H9 (cell line): ENCODE data around the gene MARK2. TPM values are rescaled to one million over a fixed set of nuclear protein-coding genes. Genes with fewer than 3 reads are reported as not detected.

Experiments
- DNase-seq: peaks from one replicate; pipeline ENCODE4 v3.0.0-alpha.2; 2017
- H2AFZ ChIP-seq: one replicate; pipeline ENCODE4 v1.6.1; 2013; ENCODE audit warnings: mild to moderate bottlenecking, low read length, control low read depth, moderate library complexity
- H2AK5ac ChIP-seq: 2 replicates; pipeline ENCODE4 v1.6.1; 2013; ENCODE audit warnings: low read length, control low read depth, mixed read lengths; ENCODE audit not compliant: insufficient read length
- H2BK120ac ChIP-seq: one replicate; pipeline ENCODE4 v1.6.1; 2013; ENCODE audit warnings: low read depth, mild to moderate bottlenecking, low read length, control low read depth, inconsistent platforms; ENCODE audit not compliant: poor library complexity, severe bottlenecking
- H2BK12ac ChIP-seq: 2 replicates; pipeline ENCODE4 v1.6.1; 2013; ENCODE audit warnings: low read length, control low read depth, mixed read lengths, low read depth; ENCODE audit not compliant: insufficient read length
- H2BK15ac ChIP-seq: 2 replicates; pipeline ENCODE4 v1.6.1; 2013; ENCODE audit warnings: low read depth, low read length, control low read depth
- H2BK20ac ChIP-seq: one replicate; pipeline ENCODE4 v1.6.1; 2013; ENCODE audit warnings: low read depth, mild to moderate bottlenecking, low read length, control low read depth, inconsistent platforms; ENCODE audit not compliant: poor library complexity, severe bottlenecking
- H2BK5ac ChIP-seq: 2 replicates; pipeline ENCODE4 v1.6.1; 2013; ENCODE audit warnings: low read length, control low read depth, mixed read lengths; ENCODE audit not compliant: insufficient read length
- H3K14ac ChIP-seq: 2 replicates; pipeline ENCODE4 v1.6.1; 2013; ENCODE audit warnings: low read length, control low read depth; ENCODE audit not compliant: insufficient read depth
- H3K18ac ChIP-seq: 2 replicates; pipeline ENCODE4 v1.6.1; 2013; ENCODE audit warnings: low read depth, mild to moderate bottlenecking, mixed read lengths, low read length, control low read depth; ENCODE audit not compliant: insufficient read length
- H3K23ac ChIP-seq: 2 replicates; pipeline ENCODE4 v1.6.1; 2013; ENCODE audit warnings: low read length, control low read depth, mixed read lengths, low read depth; ENCODE audit not compliant: insufficient read length
- H3K23me2 ChIP-seq: 2 replicates; pipeline ENCODE4 v1.6.1; 2013; ENCODE audit warnings: low read depth, mild to moderate bottlenecking, mixed read lengths, low read length, control low read depth; ENCODE audit not compliant: insufficient read length, poor library complexity, severe bottlenecking
- H3K27ac ChIP-seq: 2 replicates; pipeline ENCODE4 v1.5.1; 2013; ENCODE audit warnings: low read length, control low read depth, mixed read lengths, low read depth; ENCODE audit not compliant: insufficient read length
- H3K27me3 ChIP-seq: 2 replicates; pipeline ENCODE4 v1.6.1; 2013; ENCODE audit warnings: low read length, control low read depth, inconsistent platforms; ENCODE audit not compliant: insufficient read depth
- H3K4ac ChIP-seq: 2 replicates; pipeline ENCODE4 v1.6.1; 2013; ENCODE audit warnings: low read depth, mild to moderate bottlenecking, control low read depth, inconsistent platforms, low read length, moderate library complexity
- H3K4me1 ChIP-seq: 2 replicates; pipeline ENCODE4 v1.6.1; 2013; ENCODE audit warnings: low read length, control low read depth, inconsistent platforms; ENCODE audit not compliant: insufficient read depth
- H3K4me2 ChIP-seq: 2 replicates; pipeline ENCODE4 v1.6.1; 2013; ENCODE audit warnings: low read length, control low read depth, mixed read lengths; ENCODE audit not compliant: insufficient read length, insufficient read depth
- H3K56ac ChIP-seq: 2 replicates; pipeline ENCODE4 v1.6.1; 2013; ENCODE audit warnings: low read depth, mild to moderate bottlenecking, mixed read lengths, low read length, control low read depth; ENCODE audit not compliant: insufficient read length
- H3K79me1 ChIP-seq: 2 replicates; pipeline ENCODE4 v1.6.1; 2013; ENCODE audit warnings: low read depth, mild to moderate bottlenecking, moderate library complexity, low read length, control low read depth, inconsistent platforms; ENCODE audit not compliant: insufficient read depth, poor library complexity, severe bottlenecking
- H3K79me2 ChIP-seq: 2 replicates; pipeline ENCODE4 v1.6.1; 2013; ENCODE audit warnings: low read length, control low read depth, inconsistent platforms; ENCODE audit not compliant: insufficient read depth
- H3K9ac ChIP-seq: 2 replicates; pipeline ENCODE4 v1.6.1; 2013; ENCODE audit warnings: low read length, control low read depth, mixed read lengths; ENCODE audit not compliant: insufficient read length; ENCODE audit errors: extremely low read depth
- H3K9me3 ChIP-seq: one replicate; pipeline ENCODE4 v1.6.1; 2013; ENCODE audit warnings: low read depth, low read length, inconsistent platforms; ENCODE audit not compliant: control insufficient read depth
- H3T11ph ChIP-seq: one replicate; pipeline ENCODE4 v1.6.1; 2013; ENCODE audit warnings: mild to moderate bottlenecking, low read length, control low read depth, inconsistent platforms
- H4K20me1 ChIP-seq: one replicate; pipeline ENCODE4 v1.6.1; 2013; ENCODE audit not compliant: control insufficient read depth, insufficient read length, insufficient read depth
- H4K5ac ChIP-seq: 2 replicates; pipeline ENCODE4 v1.6.1; 2013; ENCODE audit warnings: low read depth, mild to moderate bottlenecking, mixed read lengths, low read length, control low read depth; ENCODE audit not compliant: insufficient read length
- H4K8ac ChIP-seq: replicated peaks from 2 replicates; pipeline ENCODE4 v1.6.1; 2013; ENCODE audit warnings: low read length, control low read depth, mixed read lengths, low read depth; ENCODE audit not compliant: insufficient read length
- H4K91ac ChIP-seq: 2 replicates; pipeline ENCODE4 v1.6.1; 2013; ENCODE audit warnings: low read depth, mild to moderate bottlenecking, moderate library complexity, mixed read lengths, low read length, control low read depth; ENCODE audit not compliant: insufficient read length
- H3K27ac Mint-ChIP-seq, 3 experiments: 2 replicates in 2 of 3; 3 replicates in 1 of 3; pipeline ENCODE4 v1.8.0; 2020 to 2021; ENCODE audit warnings: mixed read lengths in 3 of 3, mild to moderate bottlenecking in 1 of 3, moderate library complexity in 1 of 3
- H3K27me3 Mint-ChIP-seq: 2 replicates; pipeline ENCODE4 v1.8.0; 2021; ENCODE audit warnings: low read depth, mild to moderate bottlenecking, moderate library complexity, mixed read lengths
- H3K36me3 Mint-ChIP-seq, 3 experiments: 2 replicates in 2 of 3; 3 replicates in 1 of 3; pipeline ENCODE4 v1.8.0; 2020 to 2021; ENCODE audit warnings: low read depth in 3 of 3, mixed read lengths in 3 of 3; ENCODE audit not compliant: insufficient read depth in 1 of 3
- H3K4me1 Mint-ChIP-seq, 2 experiments: 2 replicates each; pipeline ENCODE4 v1.8.0; 2020; ENCODE audit warnings: mixed read lengths in 2 of 2
- H3K4me3 Mint-ChIP-seq, 2 experiments: 2 replicates in 1 of 2; 3 replicates in 1 of 2; pipeline ENCODE4 v1.8.0; 2020 to 2021; ENCODE audit warnings: mild to moderate bottlenecking in 2 of 2, mixed read lengths in 2 of 2, moderate library complexity in 1 of 2
- H3K9me3 Mint-ChIP-seq, 2 experiments: 2 replicates in 1 of 2; 3 replicates in 1 of 2; pipeline ENCODE4 v1.8.0; 2020; ENCODE audit warnings: mild to moderate bottlenecking in 2 of 2, mixed read lengths in 2 of 2, moderate library complexity in 1 of 2
- WGBS: extraction: QIAGEN DNeasy Blood & Tissue Kit; methylation state at CpG from one replicate; pipeline ENCODE4 v1.1.7; 2013; ENCODE audit warnings: missing lambda C conversion rate, low lambda C conversion rate, mixed read lengths; ENCODE audit not compliant: insufficient read length; ENCODE audit errors: extremely low coverage; 5-methylcytosine and 5-hydroxymethylcytosine counted together
- total RNA-seq: library from RNA; stranded (reverse); gene quantifications from 2 replicates; pipeline ENCODE4 v1.2.1, GENCODE V29; 2021
- TF ChIP-seq, protein P1 (sequence below): fragments of 200-600 bp; sonication (generic); conservative IDR thresholded peaks from 3 replicates; pipeline ENCODE4 v1.8.0; 2021; ENCODE audit warnings: antibody characterized with exemption, mild to moderate bottlenecking

Gene MARK2
- total RNA-seq, 1 experiment from 2014 or later = 45.7 TPM

DNA sequence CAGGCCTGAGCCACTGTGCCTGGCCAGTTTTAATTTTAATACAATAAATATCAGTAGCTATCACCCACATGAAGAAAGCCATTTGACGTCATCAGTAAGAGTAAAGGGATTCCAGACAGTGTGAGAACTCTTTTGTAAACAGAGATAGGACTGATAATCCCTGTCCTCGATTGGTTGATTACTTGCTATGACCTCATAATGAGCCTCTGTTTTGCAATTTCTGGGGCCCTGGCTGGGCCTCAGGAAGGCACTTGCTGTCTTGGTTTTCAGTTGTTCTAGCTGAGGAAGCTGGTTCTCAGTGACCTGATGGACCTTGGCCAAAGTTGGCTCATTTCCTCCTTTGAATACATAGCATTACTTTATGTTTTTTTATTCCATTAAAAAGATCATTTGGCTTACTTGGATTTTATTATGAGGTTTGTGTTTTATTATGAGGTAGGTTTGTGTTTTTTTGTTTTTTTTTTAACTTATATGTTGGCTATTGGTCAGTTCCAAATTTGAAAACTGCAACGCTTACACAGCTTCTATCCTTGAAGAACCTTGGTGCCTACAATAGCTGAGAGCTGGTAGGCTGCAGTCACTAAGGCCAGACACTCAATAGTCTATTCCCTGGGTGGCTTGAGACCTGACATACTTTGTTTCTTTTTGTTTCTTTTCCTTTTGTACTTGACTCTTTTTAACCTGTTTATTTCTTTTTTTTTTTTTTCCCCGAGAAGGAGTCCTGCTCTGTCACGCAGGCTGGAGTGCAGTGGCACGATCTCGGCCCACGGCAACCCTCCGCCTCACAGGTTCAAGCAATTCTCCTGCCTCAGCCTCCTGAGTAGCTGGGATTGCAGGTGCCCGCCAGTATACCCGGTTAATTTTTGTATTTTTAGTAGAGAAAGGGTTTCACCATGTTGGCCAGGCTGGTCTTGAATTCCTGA is 20.0 kb downstream of the MARK2 start:
- H4K8ac ChIP-seq = no peak overlapping the region
- no peak overlapping the region for H3K9ac ChIP-seq
- H3K18ac ChIP-seq = no peak overlapping the region
- no peaks in the 10 kb centered on the region; a peak in 2 of 5 replicates for H3K9me3 Mint-ChIP-seq
- DNase-seq = no peak
- no peaks in the 10 kb centered on the region for H3K23me2 ChIP-seq
- no peak overlapping the region for H3T11ph ChIP-seq
- no peaks in the 10 kb centered on the region for H3K27me3 ChIP-seq
- H2BK20ac ChIP-seq = no peak overlapping the region
- WGBS = no CpG with 5 or more reads among the region's 11 CpGs
- H2BK12ac ChIP-seq = no peak overlapping the region
- no peaks in the 10 kb centered on the region for H3K27me3 Mint-ChIP-seq
- peaks cover 2% of the 10 kb centered on the region for H3K79me2 ChIP-seq
- no peak overlapping the region for H3K4me2 ChIP-seq
- no peak overlapping the region for H2BK15ac ChIP-seq
- no peak overlapping the region for H3K14ac ChIP-seq
- H3K36me3 Mint-ChIP-seq = peaks cover 16 to 27% (median 22%) of the 10 kb centered on the region in 3 experiments
- no peak overlapping the region for H4K5ac ChIP-seq
- no peaks in the 10 kb centered on the region for H3K9me3 ChIP-seq
- no peak overlapping the region for H2BK120ac ChIP-seq
- H2BK5ac ChIP-seq = no peak overlapping the region
- peak overlapping the region in 2 of 3 experiments; percentile 23 to 58; a peak in 2 of 7 replicates for H3K27ac Mint-ChIP-seq
- H2AFZ ChIP-seq = no peak overlapping the region
- H4K91ac ChIP-seq = no peak overlapping the region
- no peak overlapping the region for H3K4ac ChIP-seq
- TF ChIP-seq, protein P1, sequence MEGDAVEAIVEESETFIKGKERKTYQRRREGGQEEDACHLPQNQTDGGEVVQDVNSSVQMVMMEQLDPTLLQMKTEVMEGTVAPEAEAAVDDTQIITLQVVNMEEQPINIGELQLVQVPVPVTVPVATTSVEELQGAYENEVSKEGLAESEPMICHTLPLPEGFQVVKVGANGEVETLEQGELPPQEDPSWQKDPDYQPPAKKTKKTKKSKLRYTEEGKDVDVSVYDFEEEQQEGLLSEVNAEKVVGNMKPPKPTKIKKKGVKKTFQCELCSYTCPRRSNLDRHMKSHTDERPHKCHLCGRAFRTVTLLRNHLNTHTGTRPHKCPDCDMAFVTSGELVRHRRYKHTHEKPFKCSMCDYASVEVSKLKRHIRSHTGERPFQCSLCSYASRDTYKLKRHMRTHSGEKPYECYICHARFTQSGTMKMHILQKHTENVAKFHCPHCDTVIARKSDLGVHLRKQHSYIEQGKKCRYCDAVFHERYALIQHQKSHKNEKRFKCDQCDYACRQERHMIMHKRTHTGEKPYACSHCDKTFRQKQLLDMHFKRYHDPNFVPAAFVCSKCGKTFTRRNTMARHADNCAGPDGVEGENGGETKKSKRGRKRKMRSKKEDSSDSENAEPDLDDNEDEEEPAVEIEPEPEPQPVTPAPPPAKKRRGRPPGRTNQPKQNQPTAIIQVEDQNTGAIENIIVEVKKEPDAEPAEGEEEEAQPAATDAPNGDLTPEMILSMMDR = no peak
- no peak overlapping the region for H3K27ac ChIP-seq
- H4K20me1 ChIP-seq = no peaks in the 10 kb centered on the region
- no peaks in the 10 kb centered on the region for H3K4me1 ChIP-seq
- H2AK5ac ChIP-seq = no peak overlapping the region
- no peak overlapping the region for H3K56ac ChIP-seq
- peaks cover 13% of the 10 kb centered on the region for H3K79me1 ChIP-seq
- H3K4me3 Mint-ChIP-seq = no peak overlapping the region
- H3K4me1 Mint-ChIP-seq = peaks cover 14 to 16% of the 10 kb centered on the region in 2 experiments
- H3K23ac ChIP-seq = no peak overlapping the region
